Stimulated activated CD4-positive, alpha-beta T cell treated with anti-CD3 and anti-CD28 coated beads, Interleukin-4, amount 100 ng/mL, for 1 hour (primary cell): ENCODE measurements around the gene JAK3.
"Not testable (repeated sequence)": the region's sequence is repeated elsewhere in the genome, so short reads cannot be mapped to it uniquely, and the experiment has no call there.

Experiments used
- DNase-seq: peaks from one replicate; pipeline ENCODE4 v3.0.0-alpha.2; 2020

JAK3 gene

GRCh38 chr19:17847538-17848366, at the start of gene JAK3:
Gene JAK3 (minus strand): TSS chr19:17847982. CDS start chr19:17844417, 3,565 bp downstream.
- DNase-seq: peak; percentile 89

- DNase-seq: no peak
These were observed 46.0 kb upstream of the JAK3 start for GRCh38 chr19:17893766-17894165.

GRCh38 chr19:17889609-17890214, 41.9 kb upstream of the JAK3 start:
- DNase-seq: no peak

GRCh38 chr19:17888260-17888659, 40.5 kb upstream of the JAK3 start:
- no peak for DNase-seq

GRCh38 chr19:17887221-17887620, 39.4 kb upstream of the JAK3 start:
- DNase-seq: not testable (repeated sequence)

GRCh38 chr19:17886515-17886914, 38.7 kb upstream of the JAK3 start:
- no peak for DNase-seq

GRCh38 chr19:17883627-17884410, 36.0 kb upstream of the JAK3 start:
- no peak for DNase-seq

- DNase-seq: no peak
These were observed 33.9 kb upstream of the JAK3 start for GRCh38 chr19:17881701-17882100.

- no peak for DNase-seq
These were observed 31.7 kb upstream of the JAK3 start for GRCh38 chr19:17879466-17879865.

- no peak for DNase-seq
These were observed 29.9 kb upstream of the JAK3 start for GRCh38 chr19:17877696-17878095.

- DNase-seq: no peak
These were observed 27.0 kb upstream of the JAK3 start for GRCh38 chr19:17874758-17875135.

- DNase-seq: peak; percentile 76
These were observed 26.3 kb upstream of the JAK3 start for GRCh38 chr19:17873786-17874757.

- DNase-seq: peak; percentile 62
These were observed 24.6 kb upstream of the JAK3 start for GRCh38 chr19:17872251-17873001.

- peak; percentile 26 for DNase-seq
These were observed 24.1 kb upstream of the JAK3 start, which contains the start of gene SLC5A5 for GRCh38 chr19:17871878-17872250. Gene SLC5A5 (plus strand): TSS chr19:17871945. CDS start chr19:17872320, 375 bp downstream.

- no peak for DNase-seq
These were observed 23.5 kb upstream of the JAK3 start for GRCh38 chr19:17871032-17871877.

GRCh38 chr19:17869114-17869608, 21.4 kb upstream of the JAK3 start:
- no peak for DNase-seq

- DNase-seq: no peak
These were observed 20.9 kb upstream of the JAK3 start for GRCh38 chr19:17868669-17869068.

GRCh38 chr19:17866964-17867486, 19.2 kb upstream of the JAK3 start:
- DNase-seq: no peak

GRCh38 chr19:17866312-17866963, 18.7 kb upstream of the JAK3 start:
- no peak for DNase-seq
